Esophagus (tissue), 2 donors: ENCODE data around the gene PCDHB5. TPM values are rescaled to one million over a fixed set of nuclear protein-coding genes. Genes with fewer than 3 reads are reported as not detected.

Experiments
- polyA plus RNA-seq, 2 donors: library from polyadenylated mRNA; stranded (reverse); fragments of 200-250 nt; gene quantifications; one replicate each; pipeline ENCODE4 v1.2.3, GENCODE V29; 2013
- donor health status: healthy with polysubstance abuse.
- donor health status: Bipolar disorder and iron deficiency.

The PCDHB5 gene
- polyA plus RNA-seq, 2 donors, result 0.14 to 0.26 TPM

Other genes starting within 250 kb of the PCDHB5 start
- under 1 TPM in 1 of 2 donors, not detected in 1; 0.01 TPM for gene PCDHAC1, start 208.9 kb upstream of the PCDHB5 start, polyA plus RNA-seq
- under 1 TPM; 0.02 to 0.06 TPM for gene PCDHAC2, start 168.7 kb upstream of the PCDHB5 start, polyA plus RNA-seq
- gene PCDHB1, start 83.8 kb upstream of the PCDHB5 start, polyA plus RNA-seq, result not detected
- under 1 TPM; 0.31 to 0.33 TPM for gene PCDHB2, start 40.6 kb upstream of the PCDHB5 start, polyA plus RNA-seq
- gene PCDHB3, start 34.7 kb upstream of the PCDHB5 start, polyA plus RNA-seq, result under 1 TPM; 0.10 to 0.14 TPM
- gene PCDHB4, start 13.4 kb upstream of the PCDHB5 start, polyA plus RNA-seq, result under 1 TPM; 0.20 to 0.36 TPM
- under 1 TPM; 0.06 to 0.09 TPM for gene PCDHB6, start 14.9 kb downstream of the PCDHB5 start, polyA plus RNA-seq
- gene PCDHB7, start 37.4 kb downstream of the PCDHB5 start, polyA plus RNA-seq, result under 1 TPM; 0.02 to 0.14 TPM
- gene PCDHB8, start 42.6 kb downstream of the PCDHB5 start, polyA plus RNA-seq, result under 1 TPM; 0.04 TPM
- gene PCDHB16, start 47.2 kb downstream of the PCDHB5 start, polyA plus RNA-seq, result under 1 TPM; 0.08 to 0.16 TPM
- gene PCDHB9, start 52.0 kb downstream of the PCDHB5 start, polyA plus RNA-seq, result under 1 TPM; 0.16 to 0.18 TPM
- under 1 TPM; 0.10 to 0.44 TPM for gene PCDHB10, start 57.1 kb downstream of the PCDHB5 start, polyA plus RNA-seq
- gene PCDHB11, start 64.4 kb downstream of the PCDHB5 start, polyA plus RNA-seq, result under 1 TPM; 0.16 to 0.47 TPM
- gene PCDHB12, start 73.5 kb downstream of the PCDHB5 start, polyA plus RNA-seq, result under 1 TPM; 0.08 to 0.15 TPM
- gene PCDHB13, start 78.7 kb downstream of the PCDHB5 start, polyA plus RNA-seq, result under 1 TPM; 0.29 to 0.33 TPM
- gene PCDHB14, start 88.1 kb downstream of the PCDHB5 start, polyA plus RNA-seq, result under 1 TPM; 0.67 to 0.88 TPM
- gene PCDHB15, start 110.2 kb downstream of the PCDHB5 start, polyA plus RNA-seq, result under 1 TPM; 0.37 to 0.80 TPM
- gene SLC25A2, start 168.8 kb downstream of the PCDHB5 start, polyA plus RNA-seq, result under 1 TPM; 0.05 to 0.29 TPM
- 10 to 100 TPM; 22.5 to 35.3 TPM for gene TAF7, start 185.6 kb downstream of the PCDHB5 start, polyA plus RNA-seq
- under 1 TPM; 0.13 to 0.22 TPM for gene PCDHGA1, start 195.3 kb downstream of the PCDHB5 start, polyA plus RNA-seq
- gene PCDHGA2, start 203.6 kb downstream of the PCDHB5 start, polyA plus RNA-seq, result under 1 TPM; 0.14 to 0.27 TPM
- under 1 TPM; 0.08 to 0.12 TPM for gene PCDHGA3, start 208.6 kb downstream of the PCDHB5 start, polyA plus RNA-seq
- gene PCDHGB1, start 214.9 kb downstream of the PCDHB5 start, polyA plus RNA-seq, result under 1 TPM; 0.19 to 0.39 TPM
- gene PCDHGA4, start 219.8 kb downstream of the PCDHB5 start, polyA plus RNA-seq, result under 1 TPM; 0.11 to 0.12 TPM
- gene PCDHGB2, start 224.8 kb downstream of the PCDHB5 start, polyA plus RNA-seq, result under 1 TPM; 0.20 to 0.39 TPM
- gene PCDHGA5, start 229.0 kb downstream of the PCDHB5 start, polyA plus RNA-seq, result under 1 TPM; 0.14 to 0.28 TPM
- gene PCDHGB3, start 235.0 kb downstream of the PCDHB5 start, polyA plus RNA-seq, result under 1 TPM; 0.13 to 0.37 TPM
- gene PCDHGA6, start 238.7 kb downstream of the PCDHB5 start, polyA plus RNA-seq, result under 1 TPM; 0.36 to 0.63 TPM
- gene PCDHGA7, start 247.5 kb downstream of the PCDHB5 start, polyA plus RNA-seq, result under 1 TPM; 0.24 to 0.53 TPM